Tibial nerve (tissue), 3 donors: ENCODE data around the gene AHSG.

ENCODE experiments used
- CTCF ChIP-seq, 5 experiments: fragments of 200-600 bp in 3 of 5; fragments of 450-650 bp in 2 of 5; sonication (generic) in 3 of 5; IDR thresholded peaks; one replicate each; pipeline ENCODE4 v1.5.1; 2016 to 2019; ENCODE audit warnings: antibody characterized with exemption in 5 of 5, mild to moderate bottlenecking in 3 of 5, moderate library complexity in 2 of 5
- POLR2A ChIP-seq, 2 donors: fragments of 450-650 bp; IDR thresholded peaks; one replicate each; pipeline ENCODE4 v1.6.1; 2017; ENCODE audit warnings: antibody characterized with exemption in 2 of 2, mild to moderate bottlenecking in 2 of 2, moderate library complexity in 2 of 2

GRCh38 chr3:186639778-186640472, 27.1 kb downstream of the AHSG start, which contains the start of gene FETUB:
- TF ChIP-seq CTCF (IDR thresholded peaks at IDR 0.05) (no peak), POLR2A (IDR thresholded peaks at IDR 0.05) (no peak)
